ENCODE data around the gene MBD2.
"Not testable (repeated sequence)": the region's sequence is repeated elsewhere in the genome, so short reads cannot be mapped to it uniquely, and the experiment has no call there.

MBD2 gene

DNA sequence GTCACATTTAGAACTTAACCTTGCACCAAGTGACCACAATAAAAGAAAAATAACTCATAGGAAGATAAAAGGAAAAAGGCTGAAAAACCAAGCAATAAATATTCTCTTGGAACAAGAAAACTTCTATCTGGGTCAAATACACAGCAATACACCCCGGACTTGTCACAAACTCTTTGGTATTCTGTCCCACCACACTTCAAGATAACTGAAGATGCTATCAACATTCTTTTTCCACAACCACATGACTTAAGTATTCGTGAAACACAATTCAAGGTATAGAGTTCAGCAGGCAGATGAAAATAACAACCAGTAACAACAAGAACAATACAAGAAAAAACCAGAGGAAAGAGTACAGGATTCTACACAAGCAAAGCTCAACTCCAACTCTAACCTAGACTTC is 18.0 kb downstream of the MBD2 start (continued):
- TF ChIP-seq, protein P1, sequence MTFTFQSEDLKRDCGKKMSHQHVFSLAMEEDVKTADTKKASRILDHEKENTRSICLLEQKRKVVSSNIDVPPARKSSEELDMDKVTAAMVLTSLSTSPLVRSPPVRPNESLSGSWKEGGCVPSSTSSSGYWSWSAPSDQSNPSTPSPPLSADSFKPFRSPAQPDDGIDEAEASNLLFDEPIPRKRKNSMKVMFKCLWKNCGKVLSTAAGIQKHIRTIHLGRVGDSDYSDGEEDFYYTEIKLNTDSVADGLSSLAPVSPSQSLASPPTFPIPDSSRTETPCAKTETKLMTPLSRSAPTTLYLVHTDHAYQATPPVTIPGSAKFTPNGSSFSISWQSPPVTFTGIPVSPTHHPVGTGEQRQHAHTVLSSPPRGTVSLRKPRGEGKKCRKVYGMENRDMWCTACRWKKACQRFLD (tag by site-specific recombination; IDR thresholded peaks at IDR 0.05), result no peak
- TF ChIP-seq ZNF350 (tag by site-specific recombination; IDR thresholded peaks at IDR 0.05) (no peak), ZNF169 (tag by site-specific recombination; IDR thresholded peaks at IDR 0.05) (no peak), ZNF354C (tag by site-specific recombination; IDR thresholded peaks at IDR 0.05; ENCODE audit: borderline replicate concordance, low read depth) (no peak), HOXC10 (CRISPR knock-in tag; IDR thresholded peaks at IDR 0.05) (no peak), ZSCAN23 (tag by site-specific recombination; IDR thresholded peaks at IDR 0.05) (no peak)
- TF ChIP-seq, protein P2, sequence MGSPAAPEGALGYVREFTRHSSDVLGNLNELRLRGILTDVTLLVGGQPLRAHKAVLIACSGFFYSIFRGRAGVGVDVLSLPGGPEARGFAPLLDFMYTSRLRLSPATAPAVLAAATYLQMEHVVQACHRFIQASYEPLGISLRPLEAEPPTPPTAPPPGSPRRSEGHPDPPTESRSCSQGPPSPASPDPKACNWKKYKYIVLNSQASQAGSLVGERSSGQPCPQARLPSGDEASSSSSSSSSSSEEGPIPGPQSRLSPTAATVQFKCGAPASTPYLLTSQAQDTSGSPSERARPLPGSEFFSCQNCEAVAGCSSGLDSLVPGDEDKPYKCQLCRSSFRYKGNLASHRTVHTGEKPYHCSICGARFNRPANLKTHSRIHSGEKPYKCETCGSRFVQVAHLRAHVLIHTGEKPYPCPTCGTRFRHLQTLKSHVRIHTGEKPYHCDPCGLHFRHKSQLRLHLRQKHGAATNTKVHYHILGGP (tag by site-specific recombination; IDR thresholded peaks at IDR 0.05), result no peak
- TF ChIP-seq, protein P3, sequence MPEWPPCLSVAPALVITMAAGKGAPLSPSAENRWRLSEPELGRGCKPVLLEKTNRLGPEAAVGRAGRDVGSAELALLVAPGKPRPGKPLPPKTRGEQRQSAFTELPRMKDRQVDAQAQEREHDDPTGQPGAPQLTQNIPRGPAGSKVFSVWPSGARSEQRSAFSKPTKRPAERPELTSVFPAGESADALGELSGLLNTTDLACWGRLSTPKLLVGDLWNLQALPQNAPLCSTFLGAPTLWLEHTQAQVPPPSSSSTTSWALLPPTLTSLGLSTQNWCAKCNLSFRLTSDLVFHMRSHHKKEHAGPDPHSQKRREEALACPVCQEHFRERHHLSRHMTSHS (tag by site-specific recombination; IDR thresholded peaks at IDR 0.05), result no peak

DNA sequence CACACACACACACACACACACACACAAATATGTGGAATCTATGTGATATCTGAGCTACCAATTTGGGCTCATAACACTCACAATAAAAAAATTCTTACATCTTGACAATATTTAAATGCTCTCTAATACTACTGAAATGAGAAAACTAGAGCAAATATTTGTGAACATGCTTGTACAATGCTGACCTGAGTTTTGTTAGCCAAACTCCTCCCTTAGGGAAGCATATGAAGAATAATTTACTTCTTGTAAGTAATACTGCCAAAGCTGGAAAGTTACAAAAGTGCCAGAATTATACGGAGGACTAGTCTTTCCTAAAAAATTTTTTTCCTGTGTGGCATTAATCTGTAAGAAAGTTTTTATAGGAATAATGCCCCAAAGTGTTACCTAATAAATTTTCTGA is 18.5 kb downstream of the MBD2 start:
- TF ChIP-seq KLF16 (tag by site-specific recombination; IDR thresholded peaks at IDR 0.05) (no peak), ZNF221 (tag by site-specific recombination; IDR thresholded peaks at IDR 0.05; ENCODE audit: borderline replicate concordance) (no peak), ZNF510 (tag by site-specific recombination; IDR thresholded peaks at IDR 0.05; ENCODE audit: insufficient replicate concordance) (no peak), FEZF1 (tag by site-specific recombination; IDR thresholded peaks at IDR 0.05) (no peak), ZNF776 (tag by site-specific recombination; IDR thresholded peaks at IDR 0.05; ENCODE audit: borderline replicate concordance) (no peak), ZNF239 (tag by site-specific recombination; IDR thresholded peaks at IDR 0.05) (no peak)
- Histone ChIP-seq H3K27ac (ENCODE audit: extremely low read depth, low read depth, low read length) (no peak overlapping the region), H3K9me3 (ENCODE audit: control insufficient read depth, insufficient read depth, low read depth, low read length) (no peaks in the 10 kb centered on the region), H3K4me3 (ENCODE audit: low read depth, low read length) (no peak overlapping the region), H3K4me1 (ENCODE audit: control insufficient read depth, insufficient read depth, low read length) (peaks cover 27% of the 10 kb centered on the region), H3K36me3 (ENCODE audit: control insufficient read depth in 2 of 2, insufficient read depth in 1 of 2, low read length in 2 of 2) (peaks cover 18 to 25% of the 10 kb centered on the region in 2 experiments)
- CTCF ChIA-PET, result interaction anchor here (0.6 kb wide), 1 partner anchor 9 kb away, joined by 3 read pairs; no protein-coding TSS in a partner anchor
- POLR2A ChIA-PET, result no interaction called here

DNA sequence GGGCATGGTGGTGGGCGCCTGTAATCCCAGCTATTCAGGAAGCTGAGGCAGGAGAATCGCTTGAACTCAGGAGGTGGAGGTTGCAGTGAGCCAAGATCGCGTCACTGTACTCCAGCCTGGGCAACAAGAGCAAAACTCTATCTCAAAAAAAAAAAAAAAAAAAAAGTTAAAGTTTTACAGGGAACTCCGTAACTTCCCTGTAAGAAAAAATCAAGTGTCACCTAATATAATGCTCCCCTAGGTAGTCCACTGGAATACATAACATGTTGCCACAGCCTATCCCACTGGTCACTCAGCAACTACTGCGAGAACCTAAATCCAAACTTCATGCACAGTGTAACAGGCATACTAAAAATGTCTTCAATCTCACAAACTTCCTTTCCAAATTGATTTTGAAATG is 19.0 kb downstream of the MBD2 start:
- H3K9me3 ChIP-seq (ENCODE audit: control insufficient read depth, insufficient read depth, low read depth, low read length); H3K4me3 ChIP-seq (ENCODE audit: low read depth, low read length); POLR2A ChIA-PET; H3K27ac ChIP-seq (ENCODE audit: extremely low read depth, low read depth, low read length): not testable (repeated sequence)
- CTCF ChIA-PET, result interaction anchor here (0.6 kb wide), 1 partner anchor 8 kb away, joined by 3 read pairs; no protein-coding TSS in a partner anchor
- H3K36me3 ChIP-seq (ENCODE audit: control insufficient read depth in 2 of 2, insufficient read depth in 1 of 2, low read length in 2 of 2), result peaks cover 18 to 25% of the 10 kb centered on the region in 2 experiments
- H3K4me1 ChIP-seq (ENCODE audit: control insufficient read depth, insufficient read depth, low read length), result peaks cover 27% of the 10 kb centered on the region

DNA sequence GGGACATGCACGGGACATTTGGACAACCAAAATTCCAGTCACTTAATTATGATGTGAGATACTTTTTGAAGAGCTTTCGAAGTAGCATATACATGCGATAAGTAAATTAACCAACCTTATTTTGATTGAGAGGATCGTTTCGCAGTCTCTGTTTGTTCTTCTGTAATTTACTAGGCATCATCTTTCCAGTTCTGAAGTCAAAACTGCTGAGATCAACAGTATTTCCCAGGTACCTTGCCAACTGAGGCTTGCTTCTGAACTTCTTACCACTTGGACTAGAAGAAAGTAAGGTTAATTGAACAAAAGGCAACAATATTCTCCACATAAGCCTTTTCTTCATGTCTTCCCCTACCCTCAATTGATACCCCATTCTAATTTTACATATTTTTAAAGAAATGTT is 19.6 kb downstream of the MBD2 start:
- Histone ChIP-seq H3K4me3 (ENCODE audit: low read depth, low read length) (no peak overlapping the region), H3K27ac (ENCODE audit: extremely low read depth, low read depth, low read length) (no peak overlapping the region), H3K36me3 (ENCODE audit: control insufficient read depth in 2 of 2, insufficient read depth in 1 of 2, low read length in 2 of 2) (peaks cover 18 to 25% of the 10 kb centered on the region in 2 experiments), H3K9me3 (ENCODE audit: control insufficient read depth, insufficient read depth, low read depth, low read length) (no peaks in the 10 kb centered on the region), H3K4me1 (ENCODE audit: control insufficient read depth, insufficient read depth, low read length) (peaks cover 22% of the 10 kb centered on the region)
- no peak for TF ChIP-seq KLF1 (tag by site-specific recombination; IDR thresholded peaks at IDR 0.05)
- TF ChIP-seq ZNF121 (tag by site-specific recombination; IDR thresholded peaks at IDR 0.05), result no peak
- no peak for TF ChIP-seq ZNF521 (tag by site-specific recombination; IDR thresholded peaks at IDR 0.05)
- TF ChIP-seq ZNF223 (tag by site-specific recombination; IDR thresholded peaks at IDR 0.05), result no peak
- TF ChIP-seq ZNF529 (tag by site-specific recombination; IDR thresholded peaks at IDR 0.05; ENCODE audit: insufficient replicate concordance), result no peak
- TF ChIP-seq ZNF23 (tag by site-specific recombination; IDR thresholded peaks at IDR 0.05; ENCODE audit: borderline replicate concordance), result no peak
- TF ChIP-seq, protein P4, sequence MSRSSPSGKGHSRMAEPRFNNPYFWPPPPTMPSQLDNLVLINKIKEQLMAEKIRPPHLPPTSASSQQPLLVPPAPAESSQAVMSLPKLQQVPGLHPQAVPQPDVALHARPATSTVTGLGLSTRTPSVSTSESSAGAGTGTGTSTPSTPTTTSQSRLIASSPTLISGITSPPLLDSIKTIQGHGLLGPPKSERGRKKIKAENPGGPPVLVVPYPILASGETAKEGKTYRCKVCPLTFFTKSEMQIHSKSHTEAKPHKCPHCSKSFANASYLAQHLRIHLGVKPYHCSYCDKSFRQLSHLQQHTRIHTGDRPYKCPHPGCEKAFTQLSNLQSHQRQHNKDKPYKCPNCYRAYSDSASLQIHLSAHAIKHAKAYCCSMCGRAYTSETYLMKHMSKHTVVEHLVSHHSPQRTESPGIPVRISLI (tag by site-specific recombination; IDR thresholded peaks at IDR 0.05), result no peak
- TF ChIP-seq, protein P5, sequence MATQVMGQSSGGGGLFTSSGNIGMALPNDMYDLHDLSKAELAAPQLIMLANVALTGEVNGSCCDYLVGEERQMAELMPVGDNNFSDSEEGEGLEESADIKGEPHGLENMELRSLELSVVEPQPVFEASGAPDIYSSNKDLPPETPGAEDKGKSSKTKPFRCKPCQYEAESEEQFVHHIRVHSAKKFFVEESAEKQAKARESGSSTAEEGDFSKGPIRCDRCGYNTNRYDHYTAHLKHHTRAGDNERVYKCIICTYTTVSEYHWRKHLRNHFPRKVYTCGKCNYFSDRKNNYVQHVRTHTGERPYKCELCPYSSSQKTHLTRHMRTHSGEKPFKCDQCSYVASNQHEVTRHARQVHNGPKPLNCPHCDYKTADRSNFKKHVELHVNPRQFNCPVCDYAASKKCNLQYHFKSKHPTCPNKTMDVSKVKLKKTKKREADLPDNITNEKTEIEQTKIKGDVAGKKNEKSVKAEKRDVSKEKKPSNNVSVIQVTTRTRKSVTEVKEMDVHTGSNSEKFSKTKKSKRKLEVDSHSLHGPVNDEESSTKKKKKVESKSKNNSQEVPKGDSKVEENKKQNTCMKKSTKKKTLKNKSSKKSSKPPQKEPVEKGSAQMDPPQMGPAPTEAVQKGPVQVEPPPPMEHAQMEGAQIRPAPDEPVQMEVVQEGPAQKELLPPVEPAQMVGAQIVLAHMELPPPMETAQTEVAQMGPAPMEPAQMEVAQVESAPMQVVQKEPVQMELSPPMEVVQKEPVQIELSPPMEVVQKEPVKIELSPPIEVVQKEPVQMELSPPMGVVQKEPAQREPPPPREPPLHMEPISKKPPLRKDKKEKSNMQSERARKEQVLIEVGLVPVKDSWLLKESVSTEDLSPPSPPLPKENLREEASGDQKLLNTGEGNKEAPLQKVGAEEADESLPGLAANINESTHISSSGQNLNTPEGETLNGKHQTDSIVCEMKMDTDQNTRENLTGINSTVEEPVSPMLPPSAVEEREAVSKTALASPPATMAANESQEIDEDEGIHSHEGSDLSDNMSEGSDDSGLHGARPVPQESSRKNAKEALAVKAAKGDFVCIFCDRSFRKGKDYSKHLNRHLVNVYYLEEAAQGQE (tag by site-specific recombination; IDR thresholded peaks at IDR 0.05), result no peak
- no peak for TF ChIP-seq ZNF555 (tag by site-specific recombination; conservative IDR thresholded peaks at IDR 0.05)
- TF ChIP-seq GLIS2 (tag by site-specific recombination; IDR thresholded peaks at IDR 0.05), result no peak
- POLR2A ChIA-PET, result no interaction called here
- CTCF ChIA-PET, result no interaction called here

Data from HEK293 (cell line).